GM23248 (cell line): Measurements from ENCODE around the gene ELMO1.

ENCODE experiments used
- EZH2 ChIP-seq: fragments of 200-600 bp; sonication (generic); IDR thresholded peaks from 2 replicates; pipeline ENCODE4 v1.6.1; 2018; ENCODE audit warnings: antibody characterized with exemption, mild to moderate bottlenecking; ENCODE audit not compliant: insufficient read depth, poor library complexity, severe bottlenecking
- EZH2phosphoT487 ChIP-seq: fragments of 200-600 bp; sonication (generic); IDR thresholded peaks from 2 replicates; pipeline ENCODE4 v1.6.1; 2018; ENCODE audit warnings: antibody characterized with exemption, moderate library complexity, mild to moderate bottlenecking, low read depth; ENCODE audit not compliant: insufficient read depth

- TF ChIP-seq EZH2 = no peak
- no peak for TF ChIP-seq EZH2phosphoT487
Observed at GRCh38 chr7:37069336-37069735, 379.3 kb downstream of the ELMO1 start.
